Measurements from ENCODE around the gene MED19. TPM values are rescaled to one million over a fixed set of nuclear protein-coding genes. Genes with fewer than 3 reads are reported as not detected.

Gene MED19
- total RNA-seq (2022; extraction: Qiagen RNA extraction), result 29.7 to 35.5 TPM (median 32.1 TPM) in 5 replicates

GRCh38 chr11:57711414-57712255 lies at the start of gene MED19:
MED19 (minus strand) TSS chr11:57712215; CDS start chr11:57712179, 36 bp downstream.

GRCh38 chr11:57751676-57752253 lies 39.8 kb upstream of the MED19 start, which contains the start of gene BTBD18:
BTBD18 (minus strand) TSS chr11:57751819; CDS start chr11:57751188, 631 bp downstream.

GRCh38 chr11:57741132-57742086 lies 29.4 kb upstream of the MED19 start, which contains the start of gene SELENOH:
SELENOH (plus strand) TSS chr11:57741491; CDS start chr11:57741596, 105 bp downstream.

GRCh38 chr11:57712256-57713150 lies 488 bp upstream of the MED19 start, which contains the start of gene TMX2:
TMX2 (plus strand) TSS chr11:57712593; CDS start chr11:57712619, 26 bp downstream.

GRCh38 chr11:57667736-57668433 lies 44.1 kb downstream of the MED19 start, which contains the start of gene ZDHHC5:
ZDHHC5 (plus strand) TSS chr11:57668114; CDS start chr11:57673091, 4,977 bp downstream.

GRCh38 chr11:57657194-57658022 lies 54.6 kb downstream of the MED19 start, which contains the start of gene CLP1:
CLP1 (plus strand) TSS chr11:57657762; CDS start chr11:57659477, 1,715 bp downstream.

Other genes with a start within 250 kb of the MED19 start
- 2.7 to 3.2 TPM (median 3.1 TPM) in 5 replicates for gene SLC43A1, start 196.5 kb downstream of the MED19 start, total RNA-seq (2022; extraction: Qiagen RNA extraction)
- 161 to 178 TPM (median 168 TPM) in 5 replicates for gene TIMM10, start 181.5 kb downstream of the MED19 start, total RNA-seq (2022; extraction: Qiagen RNA extraction)
- gene SMTNL1, start 174.6 kb downstream of the MED19 start, total RNA-seq (2022; extraction: Qiagen RNA extraction), result not detected in 5 replicates
- 31.0 to 34.0 TPM (median 32.4 TPM) in 5 replicates for gene UBE2L6, start 144.5 kb downstream of the MED19 start, total RNA-seq (2022; extraction: Qiagen RNA extraction)
- gene SERPING1, start 114.5 kb downstream of the MED19 start, total RNA-seq (2022; extraction: Qiagen RNA extraction), result 0.38 to 0.85 TPM (median 0.66 TPM) in 5 replicates
- gene YPEL4, start 62.3 kb downstream of the MED19 start, total RNA-seq (2022; extraction: Qiagen RNA extraction), result 0.22 to 0.47 TPM (median 0.27 TPM) in 5 replicates
- gene CLP1, start 54.5 kb downstream of the MED19 start, total RNA-seq (2022; extraction: Qiagen RNA extraction), result 27.6 to 32.6 TPM (median 29.4 TPM) in 5 replicates
- gene ZDHHC5, start 44.1 kb downstream of the MED19 start, total RNA-seq (2022; extraction: Qiagen RNA extraction), result 67.9 to 77.1 TPM (median 72.5 TPM) in 5 replicates
- gene TMX2, start 378 bp upstream of the MED19 start, total RNA-seq (2022; extraction: Qiagen RNA extraction), result 145 to 167 TPM (median 157 TPM) in 5 replicates
- gene SELENOH, start 29.3 kb upstream of the MED19 start, total RNA-seq (2022; extraction: Qiagen RNA extraction), result 107 to 150 TPM (median 144 TPM) in 5 replicates
- gene BTBD18, start 39.6 kb upstream of the MED19 start, total RNA-seq (2022; extraction: Qiagen RNA extraction), result not detected in 5 replicates
- gene CTNND1, start 49.6 kb upstream of the MED19 start, total RNA-seq (2022; extraction: Qiagen RNA extraction), result 55.5 to 67.5 TPM (median 65.0 TPM) in 5 replicates

All from A549 treated with CORT108297 at 1 μM for 4 hours (cell line).